BJ (cell line): ENCODE data around the gene CGB5. TPM values are rescaled to one million over a fixed set of nuclear protein-coding genes. Genes with fewer than 3 reads are reported as not detected.

ENCODE experiments used
- CTCF ChIA-PET: fragments of 350-600 bp; formaldehyde crosslinking; extraction: SDS; loops from one replicate; lab custom pipeline; 2021; ENCODE audit warnings: antibody characterized with exemption, inconsistent platforms; lab: Yijun Ruan, JAX
- POLR2A ChIA-PET: fragments of 300-600 bp; sonication (Branson Sonifier 250); formaldehyde crosslinking; extraction: SDS; loops from one replicate; lab custom pipeline; 2021; ENCODE audit warnings: antibody characterized with exemption; lab: Charles Lee
- DNase-seq: peaks from one replicate; pipeline ENCODE4 v3.0.0-alpha.2; 2011; ENCODE audit warnings: low read depth
- H3K27me3 ChIP-seq: 2 replicates; pipeline ENCODE4 v1.6.0; 2011; ENCODE audit warnings: low read length; ENCODE audit not compliant: control insufficient read depth, insufficient read depth
- H3K36me3 ChIP-seq: 2 replicates; pipeline ENCODE4 v1.5.1; 2011; ENCODE audit warnings: low read length; ENCODE audit not compliant: control insufficient read depth, insufficient read depth
- H3K4me3 ChIP-seq: 2 replicates; pipeline ENCODE4 v1.5.1; 2011; ENCODE audit warnings: low read depth, mild to moderate bottlenecking, control low read depth, low read length
- polyA plus RNA-seq: library from polyadenylated mRNA; depleted of rRNA; stranded (reverse); fragments of >200 nt; gene quantifications from 2 replicates; pipeline ENCODE4 v1.2.3, GENCODE V29; 2011
- TF ChIP-seq, protein P1 (sequence below): IDR thresholded peaks from 2 replicates; pipeline ENCODE4 v1.5.1; 2011; ENCODE audit warnings: low read depth, mild to moderate bottlenecking, control low read depth, inconsistent platforms, low read length, moderate library complexity; ENCODE audit not compliant: insufficient read depth

Gene CGB5
- polyA plus RNA-seq, 1 experiment = not detected

DNA sequence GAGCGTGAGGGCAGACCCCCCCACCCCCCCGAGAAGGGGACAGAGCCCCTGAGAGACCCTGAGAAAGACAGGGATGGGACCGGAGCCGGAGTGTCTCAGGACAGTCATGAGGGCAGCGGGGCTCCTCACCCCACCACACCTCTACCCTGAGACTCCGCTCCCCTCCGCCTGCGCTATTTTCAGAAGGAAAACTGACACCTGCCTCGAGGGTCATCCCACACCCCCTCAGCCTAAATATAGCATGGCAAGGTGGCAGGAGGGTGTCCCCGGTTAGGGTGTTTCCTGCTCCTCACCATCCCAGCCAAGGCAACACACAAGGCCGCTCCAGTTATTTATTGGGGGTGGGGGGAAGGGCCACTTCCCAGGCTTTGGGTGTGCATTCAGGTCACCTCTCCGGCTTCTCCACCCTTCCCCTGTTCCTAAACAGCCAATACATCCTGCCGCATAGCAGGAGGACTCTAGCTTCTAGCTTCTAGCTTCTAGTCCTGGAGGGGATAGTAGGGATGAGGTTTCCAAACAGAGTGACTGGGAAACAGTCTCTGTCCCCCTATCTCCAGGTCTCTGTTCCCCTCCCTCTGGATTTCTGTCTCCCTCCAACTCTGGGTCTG lies 22.4 kb downstream of the CGB5 start:
- TF ChIP-seq, protein P1, sequence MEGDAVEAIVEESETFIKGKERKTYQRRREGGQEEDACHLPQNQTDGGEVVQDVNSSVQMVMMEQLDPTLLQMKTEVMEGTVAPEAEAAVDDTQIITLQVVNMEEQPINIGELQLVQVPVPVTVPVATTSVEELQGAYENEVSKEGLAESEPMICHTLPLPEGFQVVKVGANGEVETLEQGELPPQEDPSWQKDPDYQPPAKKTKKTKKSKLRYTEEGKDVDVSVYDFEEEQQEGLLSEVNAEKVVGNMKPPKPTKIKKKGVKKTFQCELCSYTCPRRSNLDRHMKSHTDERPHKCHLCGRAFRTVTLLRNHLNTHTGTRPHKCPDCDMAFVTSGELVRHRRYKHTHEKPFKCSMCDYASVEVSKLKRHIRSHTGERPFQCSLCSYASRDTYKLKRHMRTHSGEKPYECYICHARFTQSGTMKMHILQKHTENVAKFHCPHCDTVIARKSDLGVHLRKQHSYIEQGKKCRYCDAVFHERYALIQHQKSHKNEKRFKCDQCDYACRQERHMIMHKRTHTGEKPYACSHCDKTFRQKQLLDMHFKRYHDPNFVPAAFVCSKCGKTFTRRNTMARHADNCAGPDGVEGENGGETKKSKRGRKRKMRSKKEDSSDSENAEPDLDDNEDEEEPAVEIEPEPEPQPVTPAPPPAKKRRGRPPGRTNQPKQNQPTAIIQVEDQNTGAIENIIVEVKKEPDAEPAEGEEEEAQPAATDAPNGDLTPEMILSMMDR = no peak
- Histone ChIP-seq H3K4me3 (no peak overlapping the region), H3K27me3 (peaks cover 17% of the 10 kb centered on the region), H3K36me3 (no peaks in the 10 kb centered on the region)
- ChIA-PET POLR2A (no interaction called here), CTCF (no interaction called here)
- DNase-seq = no peak

DNA sequence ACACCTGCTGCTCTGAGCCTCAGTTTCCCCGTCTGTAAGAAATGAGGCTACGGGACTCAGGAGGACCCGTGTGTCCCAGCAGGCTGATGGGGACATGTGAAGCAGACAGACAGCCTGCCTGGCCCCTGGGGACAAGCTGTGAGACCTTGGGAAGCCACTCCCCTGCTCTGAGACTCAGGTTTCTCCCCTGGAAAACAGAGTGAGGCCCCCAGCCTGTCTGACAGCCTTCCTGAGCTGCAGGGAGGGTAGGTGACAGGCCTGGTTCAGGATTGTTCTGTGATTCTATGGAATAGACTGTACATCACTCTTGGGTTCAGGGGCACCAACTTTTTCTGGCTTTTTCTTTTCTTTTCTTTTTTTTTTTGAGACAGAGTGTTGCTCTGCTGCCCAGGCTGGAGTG lies 23.9 kb downstream of the CGB5 start:
- CTCF ChIA-PET = no interaction called here
- POLR2A ChIA-PET = no interaction called here

DNA sequence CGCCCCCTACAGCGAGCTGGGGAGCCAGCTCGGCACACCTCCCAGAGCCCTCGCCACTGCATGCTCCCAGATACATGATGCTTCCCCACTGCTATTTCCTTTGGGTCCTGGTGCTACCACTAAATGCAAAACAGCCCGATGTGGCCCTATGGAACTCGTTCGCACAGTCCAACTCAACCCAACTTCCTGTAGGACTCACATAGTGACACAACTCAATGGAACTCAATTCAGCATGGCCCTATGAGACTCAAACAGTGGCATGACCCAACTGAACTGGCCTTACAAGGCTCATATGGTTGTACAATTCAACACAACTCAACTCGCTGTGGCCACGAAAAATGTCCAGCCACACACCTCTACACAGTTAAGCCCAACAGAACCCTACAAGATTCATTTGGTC lies 25.4 kb downstream of the CGB5 start:
- TF ChIP-seq, protein P1 = no peak
- no peak for DNase-seq
- no peak overlapping the region for H3K4me3 ChIP-seq
- ChIA-PET CTCF (interaction anchor here (0.8 to 1.7 kb wide), 3 partner anchors 69 to 156 kb away, joined by 3 to 5 read pairs (median 3); no protein-coding TSS in a partner anchor), POLR2A (no interaction called here)
- H3K27me3 ChIP-seq = peaks cover 28% of the 10 kb centered on the region
- H3K36me3 ChIP-seq = no peaks in the 10 kb centered on the region

More for the DNA sequence above, 23.9 kb downstream of the CGB5 start:
- no peak for DNase-seq
- no peak overlapping the region for H3K4me3 ChIP-seq
- TF ChIP-seq, protein P1 = no peak
- H3K27me3 ChIP-seq = peaks cover 20% of the 10 kb centered on the region
- no peaks in the 10 kb centered on the region for H3K36me3 ChIP-seq

DNA sequence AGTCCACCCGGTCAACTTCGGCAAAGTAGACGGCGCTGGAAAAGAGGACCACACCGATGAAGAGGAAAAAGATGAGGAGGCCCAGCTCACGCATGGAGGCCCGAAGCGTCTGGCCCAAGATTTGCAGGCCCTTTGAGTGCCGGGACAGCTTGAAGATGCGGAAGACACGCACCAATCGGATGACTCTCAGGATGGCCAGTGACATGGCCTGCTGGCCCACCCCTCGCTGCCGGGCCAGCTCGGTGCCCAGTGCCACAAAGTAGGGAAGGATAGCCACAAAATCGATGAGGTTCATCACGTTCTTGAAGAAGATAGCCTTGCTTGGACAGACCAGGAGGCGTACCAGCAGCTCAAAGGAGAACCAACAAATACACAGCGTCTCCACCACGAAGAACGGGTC lies 26.8 kb downstream of the CGB5 start:
- TF ChIP-seq, protein P1 = no peak
- Histone ChIP-seq H3K4me3 (no peak overlapping the region), H3K27me3 (peaks cover 25% of the 10 kb centered on the region), H3K36me3 (no peaks in the 10 kb centered on the region)
- DNase-seq = no peak
- ChIA-PET POLR2A (no interaction called here), CTCF (interaction anchor here (0.8 to 1.8 kb wide), 4 partner anchors 14 to 143 kb away, joined by 3 to 4 read pairs (median 3); no protein-coding TSS in a partner anchor)

DNA sequence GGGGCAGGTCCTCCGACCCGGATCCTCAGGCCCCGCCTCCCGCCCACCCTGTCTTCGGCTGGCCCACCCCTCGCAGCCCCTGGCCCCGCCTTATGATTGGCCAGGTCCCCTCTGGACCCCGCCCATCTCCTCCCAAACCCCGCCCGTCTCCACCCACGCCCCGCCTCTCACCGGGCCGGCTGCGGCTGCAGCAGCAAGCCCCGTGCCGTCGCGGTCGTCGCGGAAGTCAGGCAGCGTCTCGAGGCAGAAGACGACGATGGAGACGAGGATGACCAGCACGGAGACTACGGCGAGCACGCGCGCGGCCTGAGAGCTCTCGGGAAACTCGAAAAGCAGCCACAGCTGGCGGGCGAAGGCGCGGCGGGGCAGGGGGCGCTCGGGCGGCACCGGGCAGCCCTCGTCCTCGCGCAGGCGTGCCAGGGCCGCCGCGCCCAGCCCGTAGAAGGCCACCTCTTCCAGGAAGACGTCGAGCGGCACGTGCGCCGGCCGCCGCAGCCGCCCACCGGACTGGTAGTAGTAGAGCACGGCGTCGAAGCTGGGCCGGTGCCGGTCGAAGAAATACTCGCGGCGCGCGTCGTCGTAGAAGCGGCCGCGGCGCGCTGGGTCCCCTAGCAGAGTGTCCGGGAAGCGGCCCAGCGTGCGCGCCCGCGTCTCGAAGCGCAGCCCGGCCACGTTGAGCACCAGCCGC lies 28.4 kb downstream of the CGB5 start:
- Histone ChIP-seq H3K27me3 (peaks cover 12% of the 10 kb centered on the region), H3K4me3 (no peak overlapping the region), H3K36me3 (no peaks in the 10 kb centered on the region)
- DNase-seq = no peak
- POLR2A ChIA-PET = no interaction called here
- CTCF ChIA-PET = interaction anchor here (1.8 kb wide), 1 partner anchor 127 kb away, joined by 4 read pairs; no protein-coding TSS in a partner anchor
- TF ChIP-seq, protein P1 = no peak
